Measurements from ENCODE around the gene CEP152. TPM values are rescaled to one million over a fixed set of nuclear protein-coding genes. Genes with fewer than 3 reads are reported as not detected.

CEP152 gene
- total and polyA plus RNA-seq, 2 of the 13 experiments (the other 11 are each of a cell fraction or from before 2014, with no cell fraction given) = 1.3 to 14.7 TPM

GRCh38 chr15:48806151-48806550, 4.7 kb downstream of the CEP152 start:
- Histone ChIP-seq H2AFZ (ENCODE audit: low read length) (no peak overlapping the region), H3K9me3 (ENCODE audit: low read length) (no peaks in the 10 kb centered on the region), H3K27me3 (ENCODE audit: control insufficient read depth in 1 of 2, insufficient read depth in 2 of 2, low read length in 2 of 2) (no peaks in the 10 kb centered on the region; a peak in 1 of 5 replicates), H3K79me2 (ENCODE audit: insufficient read depth, low read length) (peaks cover 29% of the 10 kb centered on the region), H3K4me2 (ENCODE audit: low read depth, low read length) (no peak overlapping the region), H3K4me1 (ENCODE audit: insufficient read depth, low read length) (peaks cover 20% of the 10 kb centered on the region), H3K9ac (ENCODE audit: insufficient read depth, low read depth, low read length) (no peak overlapping the region), H3K27ac (ENCODE audit: extremely low read length, insufficient read depth, low read length) (no peak overlapping the region), H3K36me3 (replicated peaks in 1 of 2; ENCODE audit: control insufficient read depth in 1 of 2, insufficient read depth in 2 of 2, low read length in 2 of 2) (peaks cover 1 to 11% of the 10 kb centered on the region in 2 experiments; a peak in 1 of 5 replicates), H3K4me3 (replicated peaks in 1 of 3; ENCODE audit: insufficient read depth in 1 of 3, low read depth in 2 of 3, low read length in 3 of 3) (no peak overlapping the region), H4K20me1 (ENCODE audit: insufficient read depth, low read length) (no peaks in the 10 kb centered on the region)
- intact Hi-C loops (cut with micrococcal nuclease; ENCODE audit: unreplicated experiment) (loop anchor here (10.0 kb wide), 1 partner anchor 161 kb away; the partner anchor contains the start of gene FBN1), in situ Hi-C loops (cut with HindIII; ENCODE audit: extremely low pct_ligation_motif_present, low pct_unique_long_range_greater_than_20kb) (no loop called here)
- FAIRE-seq (no peak), ATAC-seq (no peak), DNase-seq (ENCODE audit: low spot score) (no peak)
- POLR2A ChIA-PET = no interaction called here
- CTCF ChIA-PET (ENCODE audit: low intra/inter-chr PET ratio, low total read pairs) = no interaction called here
- WGBS (ENCODE audit: low lambda C conversion rate) = 92% methylated on average over 2 of the region's 2 CpGs
- no TSS peak for BruUV-seq (replicated peaks)
- TF ChIP-seq NPAS2 (CRISPR knock-in tag; IDR thresholded peaks at IDR 0.05; ENCODE audit: borderline replicate concordance) = no peak
- TF ChIP-seq RORA (CRISPR knock-in tag; IDR thresholded peaks at IDR 0.05) = no peak
- TF ChIP-seq PAWR (CRISPR knock-in tag; IDR thresholded peaks at IDR 0.05; ENCODE audit: borderline replicate concordance) = no peak
- TF ChIP-seq BORCS8-MEF2B (CRISPR knock-in tag; IDR thresholded peaks at IDR 0.05) = no peak
- no peak for TF ChIP-seq ZMYM4 (CRISPR knock-in tag; IDR thresholded peaks at IDR 0.05)
- no peak for TF ChIP-seq ZNF563 (CRISPR knock-in tag; IDR thresholded peaks at IDR 0.05)
- TF ChIP-seq ZNF704 (CRISPR knock-in tag; IDR thresholded peaks at IDR 0.05; ENCODE audit: borderline replicate concordance) = no peak
- no peak for TF ChIP-seq LCORL (IDR thresholded peaks at IDR 0.05)
- no peak for TF ChIP-seq LCORL (CRISPR knock-in tag; IDR thresholded peaks at IDR 0.05)
- no peak for TF ChIP-seq PRDM4 (CRISPR knock-in tag; IDR thresholded peaks at IDR 0.05; ENCODE audit: borderline replicate concordance)
- no peak for TF ChIP-seq ZBTB26 (CRISPR knock-in tag; IDR thresholded peaks at IDR 0.05; ENCODE audit: borderline replicate concordance)
- TF ChIP-seq ZFP82 (CRISPR knock-in tag; IDR thresholded peaks at IDR 0.05; ENCODE audit: borderline replicate concordance) = no peak
- no peak for TF ChIP-seq PHB2 (IDR thresholded peaks at IDR 0.05; ENCODE audit: partially characterized antibody)
- TF ChIP-seq JARID2 (CRISPR knock-in tag; IDR thresholded peaks at IDR 0.05; ENCODE audit: insufficient replicate concordance) = no peak
- TF ChIP-seq AHDC1 (CRISPR knock-in tag; IDR thresholded peaks at IDR 0.05; ENCODE audit: borderline replicate concordance) = no peak
